ENCODE results near the gene FOXL1. TPM values are rescaled to one million over a fixed set of nuclear protein-coding genes. Genes with fewer than 3 reads are reported as not detected.
A peak's percentile ranks its signal among the peaks of the same experiment; 100 is the strongest.

FOXL1 gene
- polyA plus RNA-seq, 2 of the 4 experiments (the other 2 are of a cell fraction), result 0.48 to 0.70 TPM

GRCh38 chr16:86550281-86550680 is 28.1 kb upstream of the FOXL1 start:
- 94% methylated on average over 5 of the region's 5 CpGs for WGBS (ENCODE audit: missing lambda C conversion rate)
- no peak for DNase-seq (ENCODE audit: low read depth in 1 of 2, low spot score in 1 of 2)

DNA sequence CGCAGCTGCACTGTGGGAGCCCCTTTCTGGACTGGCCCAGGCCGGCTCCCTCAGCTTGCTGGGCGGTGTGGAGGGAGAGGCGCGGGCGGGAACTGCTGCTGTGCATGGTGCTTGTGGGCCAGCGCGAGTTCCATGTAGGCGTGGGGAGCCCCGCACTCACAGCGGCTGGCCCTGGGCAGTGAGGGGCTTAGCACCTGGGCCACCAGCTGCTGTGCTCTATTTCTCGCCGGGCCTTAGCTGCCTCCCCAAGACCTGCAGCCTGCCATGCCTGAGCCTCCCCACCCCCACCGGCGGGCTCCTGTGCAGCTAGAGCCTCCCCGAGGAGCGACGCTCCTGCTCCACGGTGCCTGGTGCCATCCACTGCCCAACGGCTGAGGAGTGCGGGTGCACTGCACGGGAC is 25.0 kb upstream of the FOXL1 start:
- Histone ChIP-seq H3K4me2 (no peak overlapping the region), H3K27ac (no peak overlapping the region), H3K4me1 (peaks cover 4% of the 10 kb centered on the region; the same call in 1 of the 3 replicates), H3K9me3 (no peaks in the 10 kb centered on the region), H3K4me3 (no peak overlapping the region)
- WGBS (ENCODE audit: missing lambda C conversion rate), result 95% methylated on average over 18 of the region's 22 CpGs
- DNase-seq (ENCODE audit: low read depth in 1 of 2, low spot score in 1 of 2) (no peak), ATAC-seq (no peak), FAIRE-seq (no peak)
- ChIA-PET CTCF (interaction anchor here (0.9 to 1.5 kb wide), 4 partner anchors 9 to 510 kb away, joined by 3 to 5 read pairs (median 4); no protein-coding TSS in a partner anchor), POLR2A (no interaction called here)
- TF ChIP-seq NR3C1 (IDR thresholded peaks at IDR 0.05) (no peak), ZSCAN20 (CRISPR knock-in tag; IDR thresholded peaks at IDR 0.05) (no peak), CEBPB (IDR thresholded peaks at IDR 0.05) (no peak), MAZ (IDR thresholded peaks at IDR 0.05; ENCODE audit: borderline replicate concordance, low read depth, low read length) (no peak), PHF8 (IDR thresholded peaks at IDR 0.05; ENCODE audit: borderline replicate concordance, low read depth) (no peak), SREBF2 (IDR thresholded peaks at IDR 0.05) (no peak), RNF2 (IDR thresholded peaks at IDR 0.05; ENCODE audit: borderline replicate concordance, low read depth) (no peak), GATA3 (IDR thresholded peaks at IDR 0.05; ENCODE audit: borderline replicate concordance) (no peak), PBX3 (IDR thresholded peaks at IDR 0.05) (no peak), RAD21 (conservative IDR thresholded peaks at IDR 0.05 in 1 of 2, IDR thresholded peaks at IDR 0.05 in 1 of 2) (no peak), NPAS2 (CRISPR knock-in tag; IDR thresholded peaks at IDR 0.05; ENCODE audit: borderline replicate concordance) (no peak), CHD4 (IDR thresholded peaks at IDR 0.05; ENCODE audit: borderline replicate concordance) (no peak), BHLHE40 (IDR thresholded peaks at IDR 0.05; ENCODE audit: low read depth, low read length) (no peak)
- TF ChIP-seq, protein P1, sequence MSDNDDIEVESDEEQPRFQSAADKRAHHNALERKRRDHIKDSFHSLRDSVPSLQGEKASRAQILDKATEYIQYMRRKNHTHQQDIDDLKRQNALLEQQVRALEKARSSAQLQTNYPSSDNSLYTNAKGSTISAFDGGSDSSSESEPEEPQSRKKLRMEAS (IDR thresholded peaks at IDR 0.05), result no peak

More at GRCh38 chr16:86550281-86550680, 28.1 kb upstream of the FOXL1 start:
- H3K27ac ChIP-seq, result no peak overlapping the region
- no peak for TF ChIP-seq RCOR1 (IDR thresholded peaks at IDR 0.05; ENCODE audit: low read depth, low read length)
- TF ChIP-seq RARB (CRISPR knock-in tag; IDR thresholded peaks at IDR 0.05), result no peak
- no peaks in the 10 kb centered on the region for H3K9me3 ChIP-seq
- H3K4me2 ChIP-seq, result no peak overlapping the region
- no peaks in the 10 kb centered on the region; the same call in 2 of the 3 replicates for H3K4me1 ChIP-seq
- CTCF ChIA-PET, result interaction anchor here (0.8 to 4.9 kb wide), 5 partner anchors 13 to 729 kb away, joined by 3 to 19 read pairs (median 4); no protein-coding TSS in a partner anchor
- POLR2A ChIA-PET, result no interaction called here
- FAIRE-seq (no peak), ATAC-seq (no peak)
- no peak overlapping the region for H3K4me3 ChIP-seq

DNA sequence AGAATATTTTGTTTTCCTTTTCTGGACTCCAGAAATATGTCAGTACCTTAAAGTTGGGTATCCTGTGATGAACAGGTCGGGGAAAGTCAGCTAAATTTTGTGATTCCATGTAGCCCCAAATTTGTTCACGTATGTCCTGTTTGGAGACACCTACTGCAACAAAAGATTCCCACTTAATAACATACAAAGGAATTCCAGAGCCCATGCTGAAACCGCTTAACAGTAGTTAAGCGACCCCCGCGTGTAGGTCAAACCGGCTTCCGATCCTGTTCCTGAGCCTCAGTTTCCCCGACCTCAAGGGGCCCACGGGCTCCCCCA is 23.8 kb upstream of the FOXL1 start:
- ChIA-PET CTCF (interaction anchor here (0.6 to 1.4 kb wide), 2 partner anchors 34 to 481 kb away, joined by 4 read pairs; no protein-coding TSS in a partner anchor), POLR2A (no interaction called here)
- peaks cover 4% of the 10 kb centered on the region; the same call in 1 of the 3 replicates for H3K4me1 ChIP-seq
- ATAC-seq (peak in 1 of 2 experiments; percentile 5; a peak in 2 of 6 replicates), DNase-seq (ENCODE audit: low read depth in 1 of 2, low spot score in 1 of 2) (no peak), FAIRE-seq (no peak)
- H3K27ac ChIP-seq, result peak overlapping the region; percentile 84 to 97
- peak overlapping the region; percentile 78 for H3K4me2 ChIP-seq
- TF ChIP-seq, protein P2, sequence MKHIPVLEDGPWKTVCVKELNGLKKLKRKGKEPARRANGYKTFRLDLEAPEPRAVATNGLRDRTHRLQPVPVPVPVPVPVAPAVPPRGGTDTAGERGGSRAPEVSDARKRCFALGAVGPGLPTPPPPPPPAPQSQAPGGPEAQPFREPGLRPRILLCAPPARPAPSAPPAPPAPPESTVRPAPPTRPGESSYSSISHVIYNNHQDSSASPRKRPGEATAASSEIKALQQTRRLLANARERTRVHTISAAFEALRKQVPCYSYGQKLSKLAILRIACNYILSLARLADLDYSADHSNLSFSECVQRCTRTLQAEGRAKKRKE (CRISPR knock-in tag; IDR thresholded peaks at IDR 0.05; ENCODE audit: low read depth), result 0 out of 2 replicates have a peak, but pooled peaks have one; percentile 35
- TF ChIP-seq ZNF302 (CRISPR knock-in tag; IDR thresholded peaks at IDR 0.05) (0 out of 2 replicates have a peak, but pooled peaks have one; percentile 24), RNF2 (IDR thresholded peaks at IDR 0.05; ENCODE audit: borderline replicate concordance, low read depth) (no peak), HOXA7 (CRISPR knock-in tag; IDR thresholded peaks at IDR 0.05) (0 out of 2 replicates have a peak, but pooled peaks have one; percentile 22)
- peak overlapping the region; percentile 82 for H3K4me3 ChIP-seq
- no peaks in the 10 kb centered on the region for H3K9me3 ChIP-seq
- whole genome bisulfite sequencing (ENCODE audit: missing lambda C conversion rate), result 12% methylated on average over 10 of the region's 10 CpGs
